Colonic mucosa (tissue), 4 donors: ENCODE results near the gene RALGPS1. TPM values are rescaled to one million over a fixed set of nuclear protein-coding genes. Genes with fewer than 3 reads are reported as not detected.
A peak's percentile ranks its signal among the peaks of the same experiment; 100 is the strongest.

ENCODE experiments used
- DNase-seq: peaks from one replicate; pipeline ENCODE4 v3.0.0-alpha.2; 2020
- H3K27ac ChIP-seq: fragments of 200-600 bp; one replicate; pipeline ENCODE4 v1.8.0; 2021
- H3K27me3 ChIP-seq: fragments of 200-600 bp; one replicate; pipeline ENCODE4 v1.8.0; 2021
- H3K36me3 ChIP-seq: fragments of 200-600 bp; one replicate; pipeline ENCODE4 v1.8.0; 2021
- H3K4me1 ChIP-seq: fragments of 200-600 bp; one replicate; pipeline ENCODE4 v1.8.0; 2021; ENCODE audit warnings: mild to moderate bottlenecking
- H3K4me3 ChIP-seq: fragments of 200-600 bp; one replicate; pipeline ENCODE4 v1.8.0; 2021
- H3K9ac ChIP-seq, 2 donors: one replicate each; pipeline ENCODE4 v1.7.0; 2013; ENCODE audit warnings: control low read depth in 2 of 2, low read depth in 2 of 2, low read length in 2 of 2
- H3K9me3 ChIP-seq: fragments of 200-600 bp; one replicate; pipeline ENCODE4 v1.8.0; 2021
- intact Hi-C: fragments of 100-400 bp; cut with DNase I; formaldehyde crosslinking; loops from one replicate; pipeline ENCODE4 v1.14.1; 2022
- total RNA-seq, 2 donors: library from RNA; stranded (reverse); fragmentation: NEBNext Ultra II Directional in 1 of 2; extraction: Animal tissue kit (Norgen Biotek cat#: 25700) in 1 of 2; gene quantifications; one replicate each; pipeline ENCODE4 v1.2.1, GENCODE V29; 2021
- TF ChIP-seq, protein P1 (sequence below): fragments of 200-600 bp; IDR thresholded peaks from one replicate; pipeline ENCODE4 v1.8.0; 2022; ENCODE audit warnings: antibody characterized with exemption, mild to moderate bottlenecking
- donor health status: healthy.
- donor health status: DM: no; HTN: no; CAD: no.
- donor health status: DM: no; HTN: no; CAD: no.

Gene RALGPS1
- total RNA-seq, 2 donors from 2014 or later: 22.6 to 27.2 TPM

DNA sequence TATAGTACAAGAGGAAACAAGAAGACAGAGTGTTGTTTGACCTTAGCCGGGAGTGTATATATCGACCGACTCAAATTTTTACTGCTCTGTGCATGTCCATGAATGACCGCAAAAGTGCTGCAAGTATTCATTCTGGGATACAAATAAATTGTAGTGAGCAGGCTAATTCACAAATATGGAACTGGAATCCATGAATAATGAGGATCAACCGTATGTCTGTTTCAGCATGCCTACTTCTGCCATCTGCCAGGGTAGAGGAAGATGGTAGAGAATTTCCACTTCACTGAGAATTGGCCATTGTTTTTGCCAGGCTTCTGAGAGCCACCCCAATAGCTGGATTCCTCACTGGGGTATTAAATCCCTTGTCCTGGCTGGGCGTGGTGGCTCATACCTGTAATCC lies 8.5 kb upstream of the RALGPS1 start:
- H3K9me3 ChIP-seq: no peaks in the 10 kb centered on the region
- H3K9ac ChIP-seq: no peak overlapping the region
- intact Hi-C loops: no loop called here
- H3K27me3 ChIP-seq: no peaks in the 10 kb centered on the region
- TF ChIP-seq, protein P1, sequence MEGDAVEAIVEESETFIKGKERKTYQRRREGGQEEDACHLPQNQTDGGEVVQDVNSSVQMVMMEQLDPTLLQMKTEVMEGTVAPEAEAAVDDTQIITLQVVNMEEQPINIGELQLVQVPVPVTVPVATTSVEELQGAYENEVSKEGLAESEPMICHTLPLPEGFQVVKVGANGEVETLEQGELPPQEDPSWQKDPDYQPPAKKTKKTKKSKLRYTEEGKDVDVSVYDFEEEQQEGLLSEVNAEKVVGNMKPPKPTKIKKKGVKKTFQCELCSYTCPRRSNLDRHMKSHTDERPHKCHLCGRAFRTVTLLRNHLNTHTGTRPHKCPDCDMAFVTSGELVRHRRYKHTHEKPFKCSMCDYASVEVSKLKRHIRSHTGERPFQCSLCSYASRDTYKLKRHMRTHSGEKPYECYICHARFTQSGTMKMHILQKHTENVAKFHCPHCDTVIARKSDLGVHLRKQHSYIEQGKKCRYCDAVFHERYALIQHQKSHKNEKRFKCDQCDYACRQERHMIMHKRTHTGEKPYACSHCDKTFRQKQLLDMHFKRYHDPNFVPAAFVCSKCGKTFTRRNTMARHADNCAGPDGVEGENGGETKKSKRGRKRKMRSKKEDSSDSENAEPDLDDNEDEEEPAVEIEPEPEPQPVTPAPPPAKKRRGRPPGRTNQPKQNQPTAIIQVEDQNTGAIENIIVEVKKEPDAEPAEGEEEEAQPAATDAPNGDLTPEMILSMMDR: no peak
- no peak overlapping the region for H3K27ac ChIP-seq
- no peak overlapping the region for H3K4me3 ChIP-seq
- H3K4me1 ChIP-seq: no peaks in the 10 kb centered on the region
- DNase-seq: no peak
- H3K36me3 ChIP-seq: no peaks in the 10 kb centered on the region

DNA sequence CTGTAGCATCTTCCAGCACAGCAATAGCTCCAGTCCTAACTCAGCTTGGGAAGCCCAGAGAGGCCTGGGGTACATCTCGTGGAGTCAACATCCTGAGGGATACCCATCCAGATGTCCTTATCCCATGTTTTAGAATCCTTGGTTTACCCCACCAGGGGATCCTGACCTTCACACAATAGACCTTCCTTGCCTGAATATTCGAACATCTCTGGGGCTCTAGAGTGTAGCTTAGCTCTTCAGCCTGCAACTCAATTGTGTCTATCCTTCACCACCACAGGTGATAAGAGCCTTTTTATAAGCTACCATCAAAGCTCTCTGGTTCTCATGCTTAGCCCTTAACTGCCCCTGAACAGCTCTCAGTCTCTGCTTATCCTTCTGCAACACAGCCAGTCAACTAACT lies 7.5 kb upstream of the RALGPS1 start:
- TF ChIP-seq, protein P1: no peak
- Histone ChIP-seq H3K9me3 (no peaks in the 10 kb centered on the region), H3K27me3 (no peaks in the 10 kb centered on the region), H3K9ac (no peak overlapping the region), H3K4me1 (no peaks in the 10 kb centered on the region), H3K4me3 (no peak overlapping the region), H3K27ac (no peak overlapping the region), H3K36me3 (no peaks in the 10 kb centered on the region)
- no peak for DNase-seq
- intact Hi-C loops: no loop called here

DNA sequence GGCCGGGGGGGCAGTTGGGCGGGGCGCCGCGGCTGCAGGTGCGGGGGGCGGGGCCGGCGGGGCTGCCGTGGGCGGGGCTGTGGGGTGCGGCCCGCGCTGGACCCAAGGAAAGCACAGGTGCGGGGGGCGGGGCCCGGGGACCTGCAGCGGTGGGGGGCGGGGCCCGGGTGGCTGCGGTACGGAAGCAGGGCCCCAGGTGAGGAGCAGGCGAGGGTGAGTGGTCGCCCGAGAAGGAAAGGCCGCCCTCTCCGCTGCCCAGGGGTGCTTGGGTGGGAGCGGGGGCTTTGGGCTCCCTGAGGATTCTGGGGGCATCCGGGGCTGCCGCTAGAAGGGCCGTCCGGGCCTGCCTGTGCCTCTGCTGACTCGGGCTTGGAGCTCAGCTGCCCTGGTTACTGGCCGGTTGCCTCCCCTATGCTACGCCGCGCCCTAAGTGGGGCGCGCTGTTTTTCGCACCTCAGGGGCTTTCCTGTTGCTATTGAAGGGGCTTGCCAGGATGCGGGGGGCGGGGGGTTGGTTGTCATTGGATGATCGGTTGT lies 767 bp downstream of the RALGPS1 start:
- no peak overlapping the region for H3K27ac ChIP-seq
- H3K4me3 ChIP-seq: peak overlapping the region; percentile 56
- H3K36me3 ChIP-seq: no peaks in the 10 kb centered on the region
- intact Hi-C loops: no loop called here
- no peaks in the 10 kb centered on the region for H3K9me3 ChIP-seq
- peak; percentile 87 for DNase-seq
- TF ChIP-seq, protein P1: no peak
- peak overlapping the region; percentile 58 to 63 for H3K9ac ChIP-seq
- H3K27me3 ChIP-seq: no peaks in the 10 kb centered on the region
- H3K4me1 ChIP-seq: peaks cover 4% of the 10 kb centered on the region

DNA sequence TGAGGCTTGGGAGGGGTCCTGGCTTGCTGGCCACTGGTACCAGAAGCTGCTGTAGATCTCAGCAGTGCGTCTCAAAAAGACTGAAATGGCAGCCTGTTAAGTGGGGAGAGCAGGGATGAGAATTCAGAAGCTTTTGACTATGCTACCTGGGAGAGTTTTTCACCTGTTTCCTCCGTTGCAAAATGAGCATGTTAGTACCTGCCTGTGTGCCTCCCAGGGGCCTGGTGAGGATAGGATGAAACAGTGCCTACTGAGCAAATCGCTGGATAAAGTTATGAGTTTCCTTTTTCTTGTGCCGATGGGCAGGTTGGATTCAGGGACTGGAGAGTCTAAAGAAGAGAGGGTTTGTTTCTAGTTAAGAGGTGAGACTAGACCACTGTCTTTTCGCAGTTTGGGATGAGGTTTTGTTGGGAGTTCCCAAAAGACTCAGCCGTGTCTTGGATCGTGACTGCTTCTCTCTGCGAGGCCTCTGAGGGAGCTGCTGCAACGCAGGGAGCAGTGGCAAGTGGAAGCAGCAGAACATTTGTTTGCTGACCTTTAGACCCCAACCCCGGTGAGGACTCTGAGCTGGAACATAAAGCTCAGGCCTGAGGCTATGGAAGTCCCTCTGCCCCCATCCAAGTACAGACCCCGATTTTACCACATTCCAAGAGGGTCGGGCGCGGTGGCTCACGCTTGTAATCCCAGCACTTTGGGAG lies 1.4 kb downstream of the RALGPS1 start:
- TF ChIP-seq, protein P1: no peak

DNA sequence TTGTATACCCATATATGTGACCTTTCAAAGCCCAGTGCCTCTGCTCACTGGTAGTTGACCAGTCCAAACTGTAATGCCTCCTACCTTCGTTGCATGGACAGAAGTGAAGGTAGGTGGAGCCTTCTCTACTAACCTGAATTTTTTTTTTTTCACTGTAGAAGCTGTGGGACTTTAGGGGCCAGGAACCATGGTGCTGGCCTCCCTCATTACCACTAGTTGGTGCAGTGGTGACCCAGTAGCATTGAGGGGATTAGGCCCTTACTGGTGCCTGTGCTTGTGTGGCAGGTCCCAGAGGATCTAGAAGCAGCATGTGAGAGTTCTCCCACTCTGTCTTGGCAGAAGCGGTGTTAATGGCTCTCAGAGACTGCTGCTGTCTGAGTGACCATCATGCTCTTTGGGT lies 2.3 kb downstream of the RALGPS1 start:
- H3K27ac ChIP-seq: no peak overlapping the region
- H3K4me1 ChIP-seq: peaks cover 4% of the 10 kb centered on the region
- no peak overlapping the region for H3K4me3 ChIP-seq
- intact Hi-C loops: no loop called here
- TF ChIP-seq, protein P1: no peak
- DNase-seq: no peak
- H3K36me3 ChIP-seq: no peaks in the 10 kb centered on the region
- no peaks in the 10 kb centered on the region for H3K9me3 ChIP-seq
- H3K27me3 ChIP-seq: no peaks in the 10 kb centered on the region
- H3K9ac ChIP-seq: no peak overlapping the region

More for the DNA sequence above, 1.4 kb downstream of the RALGPS1 start:
- no peaks in the 10 kb centered on the region for H3K36me3 ChIP-seq
- H3K9ac ChIP-seq: peak overlapping the region in 1 of 2 donors; percentile 58
- H3K27ac ChIP-seq: no peak overlapping the region
- intact Hi-C loops: no loop called here
- H3K4me1 ChIP-seq: peaks cover 4% of the 10 kb centered on the region
- DNase-seq: peak; percentile 18
- H3K4me3 ChIP-seq: peak overlapping the region; percentile 56
- H3K9me3 ChIP-seq: no peaks in the 10 kb centered on the region
- no peaks in the 10 kb centered on the region for H3K27me3 ChIP-seq
